GM12874 (cell line): ENCODE results near the gene KRT71.

Experiments
- CTCF ChIP-seq: IDR thresholded peaks from 2 replicates; pipeline ENCODE4 v1.5.1; 2011; ENCODE audit warnings: low read depth, mild to moderate bottlenecking, control low read depth, low read length, moderate library complexity; ENCODE audit not compliant: insufficient read depth

The KRT71 gene

GRCh38 chr12:52531566-52532300, 21.2 kb downstream of the KRT71 start:
- no peak for TF ChIP-seq CTCF

GRCh38 chr12:52530905-52531304, 22.0 kb downstream of the KRT71 start:
- TF ChIP-seq CTCF, result no peak

DNA sequence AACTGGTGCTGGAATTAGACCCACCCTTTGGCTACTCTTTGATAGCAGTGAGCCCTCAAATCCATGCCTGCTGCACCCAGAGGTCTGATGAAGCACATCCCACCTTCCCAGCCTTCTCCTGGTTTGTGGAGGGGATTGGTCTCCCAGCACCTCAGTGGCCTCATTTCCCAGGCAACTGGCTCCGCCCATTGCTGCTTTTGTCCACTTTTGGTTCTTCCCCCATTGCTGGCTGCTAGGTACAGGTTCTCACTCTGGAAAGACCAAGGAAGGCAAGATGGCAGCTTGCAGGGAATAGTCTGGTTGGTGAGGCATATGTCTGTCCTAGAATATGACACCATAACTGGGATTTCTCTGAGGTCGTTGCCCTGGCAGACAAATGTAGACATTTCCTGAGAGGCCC, 22.6 kb downstream of the KRT71 start:
- no peak for TF ChIP-seq CTCF

DNA sequence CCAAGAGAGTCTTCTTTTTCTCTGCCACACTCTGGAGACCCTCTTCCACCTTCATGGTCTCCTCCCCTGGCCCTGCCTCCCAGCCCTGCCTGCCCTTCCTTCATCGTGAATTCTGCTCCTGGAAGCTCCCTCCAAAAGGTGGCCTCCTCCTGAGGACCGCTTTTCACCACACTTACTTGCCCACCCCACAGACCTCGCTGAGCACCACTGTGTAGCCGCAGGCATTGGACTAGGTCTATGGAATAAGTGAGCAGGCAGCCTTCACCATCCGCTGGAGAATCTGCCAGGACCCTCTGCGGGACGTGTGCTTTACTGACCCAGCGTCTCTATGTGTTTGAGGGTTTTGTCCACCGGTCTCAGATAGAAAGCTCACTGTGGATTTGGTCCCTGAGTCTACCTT, 23.1 kb downstream of the KRT71 start:
- no peak for TF ChIP-seq CTCF

GRCh38 chr12:52529417-52529816, 23.5 kb downstream of the KRT71 start:
- no peak for TF ChIP-seq CTCF

GRCh38 chr12:52528641-52529143, 24.3 kb downstream of the KRT71 start:
- TF ChIP-seq CTCF, result no peak

DNA sequence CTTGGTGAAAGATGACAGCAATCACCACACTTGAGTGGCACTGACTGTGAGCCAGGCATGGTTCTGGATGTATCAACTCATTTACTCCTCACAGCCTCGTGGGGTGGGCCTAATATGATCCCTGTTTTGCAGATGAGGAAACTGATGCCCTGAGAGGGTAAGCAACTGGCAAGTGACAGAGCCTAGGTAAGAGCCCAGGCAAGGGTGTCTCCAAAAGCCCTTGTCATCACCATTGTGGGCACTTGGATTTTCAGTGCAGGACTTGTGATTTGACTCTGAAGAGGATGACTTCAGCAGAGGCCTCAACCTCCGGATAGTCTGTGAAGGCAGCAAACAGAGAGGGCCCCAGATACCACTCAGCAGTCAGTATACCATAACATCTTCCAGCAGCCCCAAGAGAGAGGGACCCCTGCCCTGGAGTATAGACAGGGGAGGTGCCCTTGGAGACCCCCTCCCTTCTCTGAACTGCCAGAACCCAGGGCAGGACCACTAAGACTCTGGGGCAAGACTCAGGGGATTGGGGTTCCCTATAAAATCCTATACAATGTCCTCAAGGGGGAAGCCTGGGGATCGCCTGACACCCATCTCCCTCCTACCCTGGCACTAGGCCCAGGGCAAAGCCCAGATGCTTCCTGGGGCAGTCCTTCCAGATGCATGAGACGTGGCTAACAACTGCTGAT, 25.7 kb downstream of the KRT71 start:
- TF ChIP-seq CTCF, result no peak
